Right ventricle myocardium superior (tissue), 1 donor: Measurements from ENCODE around the gene GALNT4. TPM values are rescaled to one million over a fixed set of nuclear protein-coding genes. Genes with fewer than 3 reads are reported as not detected.

Experiments used
- ATAC-seq: fragments of 200-7000 bp; cut with Tn5 transposase; one replicate; pipeline ENCODE4 v1.9.1; 2020; ENCODE audit warnings: mild to moderate bottlenecking; ENCODE audit not compliant: poor library complexity
- DNase-seq: peaks from one replicate; pipeline ENCODE4 v3.0.0-alpha.2; 2020
- intact Hi-C: fragments of 100-400 bp; cut with DNase I; formaldehyde crosslinking; loops from one replicate; pipeline ENCODE4 v1.11.2; 2022
- long read RNA-seq: library from polyadenylated mRNA; unstranded; transcript quantifications from one replicate; pipeline ENCODE4 v2.0.0, GENCODE V29; 2021
- total RNA-seq: library from RNA; stranded (reverse); fragmentation: NEBNext Ultra II Directional; extraction: Animal tissue kit (Norgen Biotek cat#: 25700); gene quantifications from one replicate; pipeline ENCODE4 v1.2.1, GENCODE V29; 2021
- donor health status: DM: no; HTN: yes; CAD: no; lungs with severe emphysema.

The GALNT4 gene
- 2.2 TPM for total RNA-seq
- long read RNA-seq, full-length matches to known transcripts = 5 of 5 reads
- long read RNA-seq, partial matches to known transcripts = 0 of 5 reads
- long read RNA-seq, other reads (novel, unspliced or antisense) = 0 of 5 reads

DNA sequence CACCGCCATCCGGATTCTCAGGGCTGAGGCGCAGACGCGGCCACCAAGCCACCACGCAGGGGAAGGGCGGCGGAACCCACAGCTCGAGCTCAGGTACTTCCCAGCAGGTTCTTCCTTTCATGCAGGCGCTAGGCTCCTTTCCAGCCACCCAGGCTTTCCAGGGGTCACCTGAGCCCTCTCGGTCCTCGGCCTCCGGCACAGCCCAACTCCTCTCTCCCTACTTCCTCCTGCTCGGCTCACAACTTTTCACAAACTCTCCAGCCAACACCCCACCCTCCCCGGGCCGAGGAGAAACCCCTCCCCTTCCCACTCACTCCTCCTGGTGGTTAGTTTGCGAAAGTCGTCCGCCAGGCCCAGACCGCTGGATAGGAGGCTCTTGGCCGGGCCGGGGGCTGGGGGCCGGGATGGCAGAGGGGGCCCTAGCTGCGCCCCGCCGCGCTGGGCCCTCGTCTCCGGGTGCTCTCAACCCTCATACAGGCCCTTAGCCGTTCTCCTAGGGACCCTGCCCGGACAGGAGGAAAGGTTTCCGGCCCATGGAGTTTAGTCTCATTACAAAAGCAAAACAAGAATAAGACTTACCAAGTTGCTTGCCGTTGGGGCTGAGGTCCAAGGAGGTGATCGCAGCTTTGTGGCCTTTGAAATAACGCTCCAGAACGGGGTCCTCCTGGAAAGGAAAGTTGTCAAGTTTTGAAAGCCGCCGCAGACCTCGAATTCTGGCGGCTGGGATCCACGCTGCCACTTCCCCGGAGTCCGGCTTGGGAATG, at the start of gene GALNT4:
Gene GALNT4, minus strand, starts transcription at position 256 of the 764 bp plus-strand sequence. Its CDS starts 247 bp downstream, at position 9.
- peak; percentile 96 for ATAC-seq

GRCh38 chr12:89573051-89573810, 48.6 kb upstream of the GALNT4 start:
- ATAC-seq (no peak), DNase-seq (no peak)
- intact Hi-C loops = no loop called here

More for the DNA sequence above, at the start of gene GALNT4:
- peak; percentile 91 for DNase-seq
- intact Hi-C loops = loop anchor here (5.0 to 10.0 kb wide), 2 partner anchors 52 to 480 kb away; no protein-coding TSS in a partner anchor

GRCh38 chr12:89571491-89572195, 47.0 kb upstream of the GALNT4 start:
- ATAC-seq (no peak), DNase-seq (no peak)
- intact Hi-C loops = no loop called here

- no peak for ATAC-seq
- no peak for DNase-seq
- intact Hi-C loops = no loop called here
These were observed 43.9 kb upstream of the GALNT4 start for GRCh38 chr12:89568484-89568883.

- ATAC-seq (no peak), DNase-seq (no peak)
- intact Hi-C loops = no loop called here
These were observed 43.2 kb upstream of the GALNT4 start for GRCh38 chr12:89567691-89568239.

GRCh38 chr12:89566615-89567014, 42.0 kb upstream of the GALNT4 start:
- intact Hi-C loops = no loop called here
- ATAC-seq (no peak), DNase-seq (no peak)

DNA sequence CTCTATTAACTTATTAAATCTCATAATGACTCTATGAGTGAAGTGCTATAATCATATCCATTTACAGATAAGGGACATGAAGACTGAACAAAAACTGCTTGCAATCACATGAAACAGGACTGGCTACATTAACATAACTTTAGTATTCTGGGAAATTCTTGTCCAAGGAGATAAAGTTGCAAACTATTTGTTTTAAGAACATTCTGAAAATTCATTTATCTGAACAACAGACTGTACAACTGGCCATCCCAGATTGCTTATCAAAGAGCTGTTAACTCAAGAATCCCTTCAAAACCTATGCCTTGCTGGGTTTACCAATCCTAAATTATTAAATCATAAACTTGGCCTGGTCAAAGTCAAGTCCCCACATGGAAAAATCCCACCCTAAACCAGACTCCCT, 40.4 kb upstream of the GALNT4 start:
- ATAC-seq (no peak), DNase-seq (no peak)
- intact Hi-C loops = no loop called here

- DNase-seq = no peak
- ATAC-seq = no peak
- intact Hi-C loops = no loop called here
These were observed 35.2 kb upstream of the GALNT4 start for GRCh38 chr12:89559753-89560152.

- intact Hi-C loops = no loop called here
- no peak for DNase-seq
- no peak for ATAC-seq
These were observed 32.4 kb upstream of the GALNT4 start for GRCh38 chr12:89556976-89557375.

DNA sequence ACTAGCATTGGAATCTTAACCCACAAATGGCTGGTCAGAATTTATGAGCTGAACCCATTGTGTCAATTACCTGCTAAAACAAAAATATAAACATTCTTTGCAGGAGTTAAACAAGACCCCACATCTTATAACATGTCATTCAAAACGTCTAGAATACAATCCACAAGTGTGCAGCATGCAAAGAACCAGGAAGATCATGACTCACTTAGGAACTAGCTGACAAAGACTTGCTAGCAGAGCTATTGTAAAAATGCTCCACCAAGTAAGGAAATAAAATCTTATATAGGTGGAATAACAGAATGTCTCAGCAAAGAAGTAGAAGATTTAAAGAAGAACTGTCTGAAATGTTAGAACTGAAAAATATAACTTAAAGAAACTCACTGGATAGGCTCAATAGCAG, 27.8 kb upstream of the GALNT4 start:
- DNase-seq (no peak), ATAC-seq (no peak)
- intact Hi-C loops = no loop called here

DNA sequence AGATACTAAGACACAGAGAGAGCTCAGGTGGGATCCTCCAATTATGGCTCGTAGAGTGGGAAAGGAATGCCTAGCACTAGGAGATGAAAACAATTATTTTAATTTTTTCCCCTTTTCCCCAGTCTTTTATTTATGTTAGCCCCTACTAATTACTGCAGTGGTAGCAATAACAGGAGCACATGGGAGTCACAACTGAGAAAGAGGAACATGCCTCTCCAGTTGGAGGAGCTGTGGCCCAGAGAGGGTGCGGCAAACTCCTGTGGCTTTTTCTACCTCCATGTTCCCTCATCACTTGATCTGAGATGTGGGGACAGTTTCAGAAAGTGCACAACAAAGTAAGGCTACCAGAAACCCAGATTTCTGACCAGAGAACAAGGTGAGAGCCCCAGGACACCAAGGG, 27.2 kb upstream of the GALNT4 start:
- intact Hi-C loops = no loop called here
- DNase-seq = no peak
- no peak for ATAC-seq

GRCh38 chr12:89547101-89547500, 22.5 kb upstream of the GALNT4 start:
- intact Hi-C loops = loop anchor here (10.0 kb wide), 1 partner anchor 158 kb away; the partner anchor contains the start of gene ATP2B1
- ATAC-seq (no peak), DNase-seq (no peak)

- ATAC-seq (no peak), DNase-seq (no peak)
- intact Hi-C loops = loop anchor here (10.0 kb wide), 1 partner anchor 159 kb away; the partner anchor contains the start of gene ATP2B1
These were observed 21.6 kb upstream of the GALNT4 start for GRCh38 chr12:89546151-89546550.

DNA sequence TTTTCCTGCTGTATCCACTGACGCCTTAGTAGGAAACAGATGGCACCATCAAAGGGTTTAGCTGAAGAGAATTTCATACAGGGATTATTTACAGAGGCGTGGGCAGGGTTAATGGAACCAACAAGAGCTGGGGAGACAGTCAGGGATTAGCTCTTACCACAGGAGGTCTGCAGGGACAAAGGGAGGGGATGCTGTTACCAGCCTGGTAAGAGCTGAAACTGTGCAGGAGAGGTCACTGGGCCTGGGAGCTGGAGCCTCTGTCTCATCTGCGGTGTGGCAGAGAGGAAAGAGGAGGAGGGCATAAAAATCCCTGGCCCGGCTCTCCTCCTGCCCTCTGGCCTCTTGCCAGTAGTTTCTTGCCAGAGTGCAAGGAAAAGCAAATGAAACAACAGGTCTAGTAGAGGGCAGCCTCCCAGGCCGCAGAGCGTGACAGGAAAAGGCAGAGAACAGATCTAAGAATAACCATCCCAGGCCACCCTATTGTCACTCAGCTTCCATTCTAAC, 20.1 kb upstream of the GALNT4 start:
- ATAC-seq (peak; percentile 93), DNase-seq (peak; percentile 63)
- intact Hi-C loops = loop anchor here (5.0 to 10.0 kb wide), 3 partner anchors 160 to 1313 kb away; partner anchors contain the start of gene ATP2B1

DNA sequence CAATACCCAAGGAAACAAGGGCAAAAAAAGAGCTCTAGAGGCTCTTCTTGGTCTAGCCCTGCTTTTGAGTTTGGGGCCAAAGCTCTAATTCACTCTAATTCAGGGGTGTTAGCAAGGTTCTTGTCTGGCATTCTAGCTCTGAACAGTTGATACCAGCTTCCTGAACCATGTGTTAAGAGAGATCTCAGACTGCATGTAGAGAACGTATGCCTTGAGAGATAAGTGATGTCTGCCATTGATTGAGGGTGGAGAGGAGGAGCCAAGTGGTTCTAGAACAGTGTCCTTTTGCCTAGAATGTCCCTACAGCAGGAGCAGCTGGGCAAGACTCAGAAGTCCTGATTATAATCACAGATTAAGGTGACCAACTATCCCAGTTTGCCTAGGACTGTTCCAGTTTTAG, 19.4 kb upstream of the GALNT4 start:
- ATAC-seq = no peak
- intact Hi-C loops = loop anchor here (5.0 to 10.0 kb wide), 3 partner anchors 161 to 1313 kb away; partner anchors contain the start of gene ATP2B1
- no peak for DNase-seq

DNA sequence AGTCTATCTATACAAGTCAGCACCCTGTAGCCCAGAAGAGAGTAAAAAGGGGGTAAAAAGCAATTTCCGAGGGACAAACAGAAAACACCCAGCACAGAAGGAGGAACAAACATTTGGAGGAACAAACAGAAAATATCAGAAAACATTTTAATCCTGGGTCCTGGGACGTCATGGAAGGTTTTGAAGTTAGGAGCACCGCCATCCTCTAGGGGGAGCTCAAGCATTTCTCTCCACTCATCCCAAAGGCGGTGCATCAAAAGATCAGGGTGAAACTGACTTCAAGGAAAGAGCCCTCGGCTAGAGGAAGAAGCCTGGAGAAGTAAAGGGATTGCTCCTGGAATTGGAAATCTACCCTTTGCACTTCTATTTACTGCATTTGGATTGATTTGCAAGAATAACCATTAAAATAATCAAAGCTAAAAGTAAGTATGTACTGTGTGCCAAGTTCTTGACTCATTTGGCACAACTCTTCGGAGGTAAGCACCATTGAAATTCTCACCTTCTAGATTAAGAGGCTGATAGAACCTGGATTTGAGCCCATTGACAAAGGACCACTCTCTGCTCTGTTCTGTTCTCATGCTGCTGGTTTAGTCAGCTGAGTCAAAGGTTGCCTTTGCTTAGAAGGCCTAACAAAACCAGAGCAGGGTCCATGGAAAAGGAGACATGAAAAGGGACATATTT, 18.5 kb upstream of the GALNT4 start:
- peak; percentile 79 for ATAC-seq

DNA sequence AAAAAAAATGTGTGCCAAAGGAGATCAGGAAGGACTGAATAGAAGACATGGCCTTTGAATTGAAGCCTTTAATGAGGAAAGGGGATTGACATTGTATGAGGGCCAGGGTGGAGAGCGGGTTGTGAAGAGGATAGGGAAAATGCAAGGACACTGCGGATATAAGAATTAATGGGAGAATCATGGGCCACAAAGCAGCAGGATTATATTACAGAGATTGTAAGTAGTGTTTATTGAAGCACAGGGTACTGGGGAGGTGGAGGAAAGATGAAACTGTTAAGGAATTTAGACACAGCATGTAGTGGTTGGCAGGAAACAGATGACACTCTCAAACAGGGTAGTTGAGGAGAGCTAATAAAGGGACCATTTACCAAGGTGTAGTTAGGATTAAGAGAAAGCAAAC, 17.6 kb upstream of the GALNT4 start:
- intact Hi-C loops = loop anchor here (5.0 to 10.0 kb wide), 3 partner anchors 163 to 1315 kb away; partner anchors contain the start of gene ATP2B1
- ATAC-seq (no peak), DNase-seq (no peak)

More for the DNA sequence above, 18.5 kb upstream of the GALNT4 start:
- intact Hi-C loops = loop anchor here (5.0 to 10.0 kb wide), 3 partner anchors 162 to 1314 kb away; partner anchors contain the start of gene ATP2B1
- DNase-seq = no peak
